Subcutaneous abdominal adipose tissue (tissue), 5 donors: ENCODE results near the gene COQ9.
"Not testable (repeated sequence)": the region's sequence is repeated elsewhere in the genome, so short reads cannot be mapped to it uniquely, and the experiment has no call there.

Source experiments
- H3K27ac ChIP-seq: one replicate; pipeline ENCODE4 v1.7.0; 2013; ENCODE audit warnings: low read depth, mild to moderate bottlenecking, inconsistent platforms, low read length, moderate library complexity
- H3K27me3 ChIP-seq, 5 donors: one replicate each; pipeline ENCODE4 v1.7.0; 2013; ENCODE audit warnings: low read length in 5 of 5, inconsistent platforms in 1 of 5; ENCODE audit not compliant: control insufficient read depth in 5 of 5, insufficient read depth in 4 of 5
- H3K36me3 ChIP-seq, 5 donors: one replicate each; pipeline ENCODE4 v1.7.0; 2013; ENCODE audit warnings: low read length in 5 of 5; ENCODE audit not compliant: control insufficient read depth in 5 of 5, insufficient read depth in 5 of 5
- H3K4me1 ChIP-seq, 5 donors: one replicate each; pipeline ENCODE4 v1.7.0; 2013; ENCODE audit warnings: low read length in 5 of 5, mild to moderate bottlenecking in 3 of 5, moderate library complexity in 1 of 5; ENCODE audit not compliant: control insufficient read depth in 5 of 5, insufficient read depth in 5 of 5
- H3K4me3 ChIP-seq, 5 donors: one replicate each; pipeline ENCODE4 v1.7.0; 2013; ENCODE audit warnings: low read length in 5 of 5, low read depth in 1 of 5
- H3K9ac ChIP-seq, 5 donors: one replicate each; pipeline ENCODE4 v1.7.0; 2013; ENCODE audit warnings: low read length in 5 of 5, mild to moderate bottlenecking in 4 of 5, moderate library complexity in 3 of 5
- H3K9me3 ChIP-seq, 5 donors: one replicate each; pipeline ENCODE4 v1.7.0; 2013; ENCODE audit warnings: low read length in 5 of 5; ENCODE audit not compliant: control insufficient read depth in 5 of 5
- donor health status: healthy.
- donor health status: healthy.
- donor health status: healthy.
- donor health status: healthy.
- donor health status: healthy.

COQ9 gene

DNA sequence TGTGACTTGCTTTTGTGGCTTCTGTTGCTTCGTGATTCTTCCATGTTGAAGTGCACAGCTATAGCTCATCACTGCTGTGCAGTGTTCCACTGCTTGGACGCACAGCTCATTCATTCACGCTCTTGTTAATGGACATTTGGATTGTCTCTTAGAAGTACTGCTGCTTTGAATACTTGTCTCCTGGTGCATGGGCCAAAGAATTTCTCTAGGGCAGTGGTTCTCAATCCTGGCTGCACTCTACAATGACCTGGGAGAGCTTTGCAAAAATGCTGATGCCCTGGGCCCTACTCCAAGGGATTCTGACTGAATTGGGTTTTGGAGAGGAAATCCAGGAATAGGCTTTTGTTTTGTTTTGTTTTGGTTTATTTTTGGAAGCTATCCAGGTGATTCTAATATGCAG, 22.7 kb upstream of the COQ9 start:
- Histone ChIP-seq H3K36me3 (peaks cover 4 to 30% (median 22%) of the 10 kb centered on the region in 5 donors), H3K4me1 (peaks cover 0 to 22% (median 7%) of the 10 kb centered on the region in 5 donors), H3K4me3 (no peak overlapping the region), H3K27ac (no peak overlapping the region), H3K9ac (peak overlapping the region in 1 of 5 donors; percentile 16), H3K9me3 (no peaks in the 10 kb centered on the region), H3K27me3 (no peaks in the 10 kb centered on the region)

DNA sequence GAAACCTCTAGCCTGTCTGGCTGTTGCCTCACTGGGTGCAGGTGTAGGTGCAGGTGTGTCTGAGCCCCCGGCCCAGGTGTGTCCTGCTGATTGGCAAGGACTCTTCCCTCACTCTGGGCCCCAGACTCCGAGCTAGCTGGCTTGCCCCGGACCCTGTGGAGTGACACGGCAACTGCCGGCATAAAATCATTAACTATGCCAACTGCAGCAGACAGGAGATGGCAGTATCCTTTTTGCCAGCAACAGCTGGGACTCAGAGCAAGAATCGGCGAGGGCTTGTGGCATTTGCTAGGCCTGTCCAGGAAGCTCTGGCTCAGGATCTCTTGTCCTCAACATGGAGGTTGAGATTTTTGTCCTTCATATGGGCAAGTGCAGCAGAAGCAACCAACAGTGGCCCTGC, 20.9 kb upstream of the COQ9 start:
- Histone ChIP-seq H3K27ac (no peak overlapping the region), H3K9ac (no peak overlapping the region), H3K9me3 (no peaks in the 10 kb centered on the region), H3K4me1 (peaks cover 0 to 21% (median 7%) of the 10 kb centered on the region in 5 donors), H3K27me3 (no peaks in the 10 kb centered on the region), H3K36me3 (peaks cover 8 to 47% (median 39%) of the 10 kb centered on the region in 5 donors), H3K4me3 (no peak overlapping the region)

- Histone ChIP-seq H3K36me3 (peaks cover 11 to 57% (median 48%) of the 10 kb centered on the region in 5 donors), H3K9me3 (no peaks in the 10 kb centered on the region), H3K27ac (no peak overlapping the region), H3K9ac (no peak overlapping the region), H3K4me3 (no peak overlapping the region), H3K4me1 (peaks cover 0 to 16% (median 3%) of the 10 kb centered on the region in 5 donors), H3K27me3 (no peaks in the 10 kb centered on the region)
Measured at GRCh38 chr16:57427307-57427706, 20.0 kb upstream of the COQ9 start.

GRCh38 chr16:57427824-57428223, 19.5 kb upstream of the COQ9 start:
- Histone ChIP-seq H3K9me3 (no peaks in the 10 kb centered on the region), H3K36me3 (peaks cover 14 to 62% (median 54%) of the 10 kb centered on the region in 5 donors), H3K4me1 (peaks cover 0 to 13% (median 2%) of the 10 kb centered on the region in 5 donors), H3K27me3 (no peaks in the 10 kb centered on the region), H3K4me3 (no peak overlapping the region), H3K9ac (no peak overlapping the region), H3K27ac (no peak overlapping the region)

DNA sequence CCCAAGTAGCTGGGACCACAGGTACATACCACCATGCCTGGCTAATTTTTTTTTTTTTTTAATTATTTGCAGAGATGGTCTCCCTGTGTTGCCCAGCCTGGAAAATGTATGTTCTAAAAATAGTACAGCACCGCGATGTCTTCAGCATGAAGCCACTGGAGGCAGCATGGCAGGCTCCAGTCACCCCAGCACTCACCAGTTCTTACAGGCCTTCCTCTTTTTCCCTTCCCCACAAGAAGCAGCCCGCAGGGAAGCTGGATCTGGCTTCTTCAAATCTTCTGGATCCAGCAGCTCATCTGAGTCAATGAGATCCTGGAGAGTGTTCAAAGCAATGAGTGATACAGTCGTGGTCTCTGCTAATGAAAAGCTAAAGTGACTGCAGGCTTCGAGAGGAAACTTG, 16.3 kb upstream of the COQ9 start:
- Histone ChIP-seq H3K27me3 (no peaks in the 10 kb centered on the region), H3K4me1 (no peaks in the 10 kb centered on the region), H3K4me3 (no peak overlapping the region), H3K9ac (no peak overlapping the region), H3K27ac (no peak overlapping the region), H3K9me3 (no peaks in the 10 kb centered on the region), H3K36me3 (peaks cover 29 to 93% (median 83%) of the 10 kb centered on the region in 5 donors)

DNA sequence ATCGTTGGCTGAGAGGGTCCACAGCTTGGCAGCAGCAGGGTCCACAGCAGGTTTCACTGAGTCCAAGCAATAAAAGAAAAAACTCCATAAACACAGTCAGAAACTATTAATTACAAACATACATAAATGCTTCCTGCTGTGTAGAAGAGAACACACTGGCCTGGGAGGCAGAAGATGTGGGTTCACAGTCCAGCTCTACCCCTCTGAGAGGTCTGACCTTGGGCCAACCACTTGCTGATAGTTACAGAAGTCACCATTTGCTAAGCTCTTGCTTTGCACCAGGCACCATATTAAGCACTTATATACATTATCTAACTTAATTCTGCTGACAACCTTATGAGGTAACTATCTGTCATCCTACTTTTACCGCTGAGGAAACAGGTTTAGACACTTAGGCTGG, 14.8 kb upstream of the COQ9 start:
- no peaks in the 10 kb centered on the region for H3K27me3 ChIP-seq
- no peaks in the 10 kb centered on the region for H3K4me1 ChIP-seq
- no peaks in the 10 kb centered on the region for H3K9me3 ChIP-seq
- no peak overlapping the region for H3K9ac ChIP-seq
- H3K36me3 ChIP-seq, result peaks cover 32 to 90% (median 84%) of the 10 kb centered on the region in 5 donors
- no peak overlapping the region for H3K4me3 ChIP-seq
- no peak overlapping the region for H3K27ac ChIP-seq

DNA sequence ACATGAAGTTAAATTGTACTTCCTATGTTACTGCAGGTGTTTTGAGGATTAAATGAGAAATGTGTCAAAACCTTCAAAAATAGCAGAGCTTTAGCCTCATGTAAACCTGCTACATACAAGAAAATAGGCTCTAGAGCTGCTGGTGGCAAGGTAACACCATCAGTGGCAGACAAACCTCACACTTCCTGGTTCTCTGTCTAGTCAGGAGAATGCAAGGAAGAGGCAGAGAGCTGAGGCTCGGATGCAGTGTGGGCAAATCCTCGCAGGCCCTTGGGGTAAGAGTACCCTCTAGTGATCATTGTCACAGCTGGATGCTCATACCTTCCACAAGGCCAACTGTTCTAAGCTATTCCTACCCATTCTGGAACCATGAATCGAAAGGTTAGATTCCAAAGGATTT, 14.3 kb upstream of the COQ9 start:
- no peaks in the 10 kb centered on the region for H3K4me1 ChIP-seq
- no peak overlapping the region for H3K4me3 ChIP-seq
- peaks cover 29 to 89% (median 82%) of the 10 kb centered on the region in 5 donors for H3K36me3 ChIP-seq
- H3K9ac ChIP-seq, result no peak overlapping the region
- H3K27ac ChIP-seq, result no peak overlapping the region
- no peaks in the 10 kb centered on the region for H3K27me3 ChIP-seq
- no peaks in the 10 kb centered on the region for H3K9me3 ChIP-seq

DNA sequence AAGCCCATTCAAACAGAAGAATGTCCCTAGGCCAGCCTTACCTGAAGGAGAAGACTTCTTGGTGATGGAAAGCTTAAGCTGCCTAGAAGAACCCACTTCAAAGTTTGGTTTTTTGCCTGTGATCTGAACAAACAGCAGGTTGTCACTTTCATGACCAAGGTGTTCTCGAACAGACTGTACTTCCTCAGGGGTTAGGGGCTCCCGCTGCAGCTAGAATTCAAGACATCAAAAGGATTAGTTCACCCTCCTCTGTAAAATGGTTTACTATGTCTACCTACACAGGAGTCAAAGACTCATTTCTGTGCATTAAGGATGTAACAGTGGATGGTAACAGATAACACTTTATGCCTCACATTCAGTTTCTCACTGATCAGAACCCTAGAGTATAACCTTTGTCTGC, 13.3 kb upstream of the COQ9 start:
- Histone ChIP-seq H3K4me3 (no peak overlapping the region), H3K36me3 (peaks cover 39 to 86% (median 78%) of the 10 kb centered on the region in 5 donors), H3K4me1 (no peaks in the 10 kb centered on the region), H3K27me3 (no peaks in the 10 kb centered on the region), H3K9ac (no peak overlapping the region), H3K9me3 (no peaks in the 10 kb centered on the region), H3K27ac (no peak overlapping the region)

DNA sequence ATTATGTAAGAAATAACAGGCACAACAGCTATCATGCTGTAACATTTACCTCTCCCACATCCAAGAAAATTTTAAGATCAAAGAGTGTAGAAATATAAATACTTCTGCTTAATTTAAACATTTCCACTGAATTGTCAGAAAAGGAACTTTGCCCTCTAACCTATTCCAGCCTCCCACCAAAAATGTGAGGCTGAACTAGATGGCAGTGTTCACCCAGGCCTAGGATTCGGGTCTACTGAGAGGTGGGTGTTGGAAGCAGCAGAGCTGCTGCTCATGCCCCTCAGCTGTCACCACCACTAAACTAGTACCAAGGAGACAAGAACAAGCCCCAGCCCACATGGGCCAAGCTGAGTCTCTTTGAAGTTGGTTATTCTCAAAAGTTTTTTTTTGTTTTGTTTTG, 11.4 kb upstream of the COQ9 start:
- no peaks in the 10 kb centered on the region for H3K4me1 ChIP-seq
- peak overlapping the region in 1 of 5 donors; percentile 30 for H3K9ac ChIP-seq
- peaks cover 0 to 4% (median 0%) of the 10 kb centered on the region in 5 donors for H3K9me3 ChIP-seq
- no peak overlapping the region for H3K27ac ChIP-seq
- H3K36me3 ChIP-seq, result peaks cover 39 to 82% (median 74%) of the 10 kb centered on the region in 5 donors
- no peak overlapping the region for H3K4me3 ChIP-seq
- no peaks in the 10 kb centered on the region for H3K27me3 ChIP-seq

- H3K27ac ChIP-seq, H3K27me3 ChIP-seq, H3K4me3 ChIP-seq, H3K4me1 ChIP-seq, H3K9ac ChIP-seq, H3K9me3 ChIP-seq: not testable (repeated sequence)
- peaks cover 14 to 44% (median 35%) of the 10 kb centered on the region in 5 donors for H3K36me3 ChIP-seq
Measured at GRCh38 chr16:57439947-57440346, 7.3 kb upstream of the COQ9 start.

- not testable (repeated sequence) for H3K27me3 ChIP-seq, H3K4me3 ChIP-seq, H3K27ac ChIP-seq, H3K9me3 ChIP-seq, H3K4me1 ChIP-seq, H3K9ac ChIP-seq
- peaks cover 14 to 38% (median 30%) of the 10 kb centered on the region in 5 donors for H3K36me3 ChIP-seq
Measured at GRCh38 chr16:57440551-57440950, 6.7 kb upstream of the COQ9 start.
